ENCODE results near the gene POLE4.

The POLE4 gene

GRCh38 chr2:74958274-74959105 lies at the start of gene POLE4:
TSS of gene POLE4 (plus strand) at chr2:74958643. CDS start at chr2:74958680, 37 bp downstream.
- in situ Hi-C loops (cut with HindIII; ENCODE audit: low pct_ligation_motif_present, low pct_unique_long_range_greater_than_20kb, low sequenced_read_pairs), result no loop called here
- peak; percentile 92 for DNase-seq

- no peak for DNase-seq
- in situ Hi-C loops (cut with HindIII; ENCODE audit: low pct_ligation_motif_present, low pct_unique_long_range_greater_than_20kb, low sequenced_read_pairs), result no loop called here
Measured at GRCh38 chr2:74908748-74909444, 49.5 kb upstream of the POLE4 start.

GRCh38 chr2:74910245-74910644 lies 48.2 kb upstream of the POLE4 start:
- in situ Hi-C loops (cut with HindIII; ENCODE audit: low pct_ligation_motif_present, low pct_unique_long_range_greater_than_20kb, low sequenced_read_pairs), result no loop called here
- no peak for DNase-seq

GRCh38 chr2:74911061-74911460 lies 47.4 kb upstream of the POLE4 start:
- DNase-seq, result no peak
- in situ Hi-C loops (cut with HindIII; ENCODE audit: low pct_ligation_motif_present, low pct_unique_long_range_greater_than_20kb, low sequenced_read_pairs), result no loop called here

- in situ Hi-C loops (cut with HindIII; ENCODE audit: low pct_ligation_motif_present, low pct_unique_long_range_greater_than_20kb, low sequenced_read_pairs), result no loop called here
- DNase-seq, result no peak
Measured at GRCh38 chr2:74915743-74916142, 42.7 kb upstream of the POLE4 start.

- in situ Hi-C loops (cut with HindIII; ENCODE audit: low pct_ligation_motif_present, low pct_unique_long_range_greater_than_20kb, low sequenced_read_pairs), result no loop called here
Measured at GRCh38 chr2:74916394-74916793, 42.0 kb upstream of the POLE4 start.

GRCh38 chr2:74917702-74918619 lies 40.5 kb upstream of the POLE4 start:
- no peak for DNase-seq
- in situ Hi-C loops (cut with HindIII; ENCODE audit: low pct_ligation_motif_present, low pct_unique_long_range_greater_than_20kb, low sequenced_read_pairs), result no loop called here

More at GRCh38 chr2:74916394-74916793, 42.0 kb upstream of the POLE4 start:
- no peak for DNase-seq

GRCh38 chr2:74919827-74920226 lies 38.6 kb upstream of the POLE4 start:
- DNase-seq, result peak; percentile 54
- in situ Hi-C loops (cut with HindIII; ENCODE audit: low pct_ligation_motif_present, low pct_unique_long_range_greater_than_20kb, low sequenced_read_pairs), result no loop called here

GRCh38 chr2:74921236-74921736 lies 37.2 kb upstream of the POLE4 start:
- in situ Hi-C loops (cut with HindIII; ENCODE audit: low pct_ligation_motif_present, low pct_unique_long_range_greater_than_20kb, low sequenced_read_pairs), result no loop called here
- no peak for DNase-seq

- in situ Hi-C loops (cut with HindIII; ENCODE audit: low pct_ligation_motif_present, low pct_unique_long_range_greater_than_20kb, low sequenced_read_pairs), result no loop called here
Measured at GRCh38 chr2:74922592-74923227, 35.7 kb upstream of the POLE4 start.

GRCh38 chr2:74924463-74925265 lies 33.8 kb upstream of the POLE4 start:
- in situ Hi-C loops (cut with HindIII; ENCODE audit: low pct_ligation_motif_present, low pct_unique_long_range_greater_than_20kb, low sequenced_read_pairs), result no loop called here
- DNase-seq, result no peak

More at GRCh38 chr2:74922592-74923227, 35.7 kb upstream of the POLE4 start:
- no peak for DNase-seq

- in situ Hi-C loops (cut with HindIII; ENCODE audit: low pct_ligation_motif_present, low pct_unique_long_range_greater_than_20kb, low sequenced_read_pairs), result no loop called here
- no peak for DNase-seq
Measured at GRCh38 chr2:74925361-74925786, 33.1 kb upstream of the POLE4 start.

- in situ Hi-C loops (cut with HindIII; ENCODE audit: low pct_ligation_motif_present, low pct_unique_long_range_greater_than_20kb, low sequenced_read_pairs), result no loop called here
- DNase-seq, result no peak
Measured at GRCh38 chr2:74927621-74928020, 30.8 kb upstream of the POLE4 start.

- DNase-seq, result no peak
- in situ Hi-C loops (cut with HindIII; ENCODE audit: low pct_ligation_motif_present, low pct_unique_long_range_greater_than_20kb, low sequenced_read_pairs), result no loop called here
Measured at GRCh38 chr2:74930811-74931486, 27.5 kb upstream of the POLE4 start.

- in situ Hi-C loops (cut with HindIII; ENCODE audit: low pct_ligation_motif_present, low pct_unique_long_range_greater_than_20kb, low sequenced_read_pairs), result no loop called here
- DNase-seq, result no peak
Measured at GRCh38 chr2:74931940-74932339, 26.5 kb upstream of the POLE4 start.

GRCh38 chr2:74935975-74936391 lies 22.5 kb upstream of the POLE4 start:
- DNase-seq, result no peak
- in situ Hi-C loops (cut with HindIII; ENCODE audit: low pct_ligation_motif_present, low pct_unique_long_range_greater_than_20kb, low sequenced_read_pairs), result no loop called here
